ENCODE data around the gene DEPDC5.
"Not testable (repeated sequence)": the region's sequence is repeated elsewhere in the genome, so short reads cannot be mapped to it uniquely, and the experiment has no call there.

DNA sequence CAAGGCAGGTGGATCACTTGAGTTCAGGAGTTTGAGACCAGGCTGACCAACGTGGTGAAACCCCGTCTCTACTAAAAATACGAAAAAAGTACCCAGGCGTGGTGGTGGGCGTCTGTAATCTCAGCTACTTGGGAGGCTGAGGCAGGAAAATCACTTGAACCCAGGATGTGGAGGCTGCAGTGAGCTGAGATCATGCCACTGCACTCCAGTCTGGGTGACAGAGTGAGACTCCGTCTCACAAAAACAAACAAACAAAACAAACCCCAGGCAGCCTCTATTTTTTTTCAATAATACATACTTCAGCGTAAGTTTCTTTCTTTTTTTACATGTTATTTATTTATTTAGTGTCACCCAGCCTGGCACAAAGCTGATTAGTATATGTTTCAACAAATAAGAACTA, 60.1 kb downstream of the DEPDC5 start:
- TF ChIP-seq, protein P1, sequence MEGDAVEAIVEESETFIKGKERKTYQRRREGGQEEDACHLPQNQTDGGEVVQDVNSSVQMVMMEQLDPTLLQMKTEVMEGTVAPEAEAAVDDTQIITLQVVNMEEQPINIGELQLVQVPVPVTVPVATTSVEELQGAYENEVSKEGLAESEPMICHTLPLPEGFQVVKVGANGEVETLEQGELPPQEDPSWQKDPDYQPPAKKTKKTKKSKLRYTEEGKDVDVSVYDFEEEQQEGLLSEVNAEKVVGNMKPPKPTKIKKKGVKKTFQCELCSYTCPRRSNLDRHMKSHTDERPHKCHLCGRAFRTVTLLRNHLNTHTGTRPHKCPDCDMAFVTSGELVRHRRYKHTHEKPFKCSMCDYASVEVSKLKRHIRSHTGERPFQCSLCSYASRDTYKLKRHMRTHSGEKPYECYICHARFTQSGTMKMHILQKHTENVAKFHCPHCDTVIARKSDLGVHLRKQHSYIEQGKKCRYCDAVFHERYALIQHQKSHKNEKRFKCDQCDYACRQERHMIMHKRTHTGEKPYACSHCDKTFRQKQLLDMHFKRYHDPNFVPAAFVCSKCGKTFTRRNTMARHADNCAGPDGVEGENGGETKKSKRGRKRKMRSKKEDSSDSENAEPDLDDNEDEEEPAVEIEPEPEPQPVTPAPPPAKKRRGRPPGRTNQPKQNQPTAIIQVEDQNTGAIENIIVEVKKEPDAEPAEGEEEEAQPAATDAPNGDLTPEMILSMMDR (IDR thresholded peaks at IDR 0.05): not testable (repeated sequence)
- TF ChIP-seq POLR2A (IDR thresholded peaks at IDR 0.05): not testable (repeated sequence)

Data from vagina (tissue), 2 donors.